Osteocyte (in vitro differentiated cells): ENCODE data around the gene SMARCAD1. TPM values are rescaled to one million over a fixed set of nuclear protein-coding genes. Genes with fewer than 3 reads are reported as not detected.

ENCODE experiments used
- DNase-seq: peaks from one replicate; pipeline ENCODE4 v3.0.0; 2021; ENCODE audit warnings: mixed read lengths; ENCODE audit not compliant: unreplicated experiment; ENCODE audit errors: extremely low spot score
- H3K27ac Mint-ChIP-seq: one replicate; pipeline ENCODE4 v1.8.0; 2021; ENCODE audit warnings: mild to moderate bottlenecking, mixed read lengths; ENCODE audit not compliant: unreplicated experiment
- H3K27me3 Mint-ChIP-seq: one replicate; pipeline ENCODE4 v1.8.0; 2021; ENCODE audit warnings: mixed read lengths; ENCODE audit not compliant: unreplicated experiment
- H3K36me3 Mint-ChIP-seq: one replicate; pipeline ENCODE4 v1.8.0; 2021; ENCODE audit warnings: mixed read lengths; ENCODE audit not compliant: unreplicated experiment
- H3K4me1 Mint-ChIP-seq: one replicate; pipeline ENCODE4 v1.8.0; 2021; ENCODE audit warnings: mixed read lengths; ENCODE audit not compliant: unreplicated experiment
- H3K4me3 Mint-ChIP-seq: one replicate; pipeline ENCODE4 v1.8.0; 2021; ENCODE audit warnings: mild to moderate bottlenecking, moderate library complexity, mixed read lengths; ENCODE audit not compliant: unreplicated experiment
- H3K9me3 Mint-ChIP-seq: one replicate; pipeline ENCODE4 v1.8.0; 2021; ENCODE audit warnings: mixed read lengths; ENCODE audit not compliant: unreplicated experiment
- total RNA-seq: library from RNA; stranded (reverse); gene quantifications from 2 replicates; pipeline ENCODE4 v1.2.1, GENCODE V29; 2021
- TF ChIP-seq, protein P1 (sequence below): fragments of 200-600 bp; sonication (generic); IDR thresholded peaks from 2 replicates; pipeline ENCODE4 v1.5.0; 2021; ENCODE audit warnings: antibody characterized with exemption, mild to moderate bottlenecking, moderate library complexity

SMARCAD1 gene
- total RNA-seq, 1 donor from 2014 or later: 33.9 TPM

DNA sequence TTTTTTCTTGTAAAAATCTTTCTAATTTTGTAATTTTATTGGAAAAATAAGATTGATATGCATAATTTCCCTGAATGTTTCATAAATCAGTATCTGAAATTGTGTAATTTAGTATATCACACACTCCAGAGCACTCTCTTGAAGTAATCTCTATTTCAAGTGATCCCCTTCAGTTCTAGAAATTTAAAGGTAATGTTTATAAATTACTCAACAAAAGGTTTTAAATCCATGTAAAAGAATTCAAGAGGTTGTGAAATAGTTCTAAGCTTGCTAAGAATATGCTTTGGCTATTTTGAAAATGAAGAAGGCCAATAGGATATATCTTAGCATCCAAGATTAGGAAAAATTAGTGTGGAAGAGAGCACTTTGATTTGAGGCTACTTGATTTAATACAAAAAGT lies 28.2 kb downstream of the SMARCAD1 start:
- H3K27me3 Mint-ChIP-seq: no peaks in the 10 kb centered on the region
- no peak for DNase-seq
- H3K36me3 Mint-ChIP-seq: peaks cover 41% of the 10 kb centered on the region
- no peak overlapping the region for H3K4me3 Mint-ChIP-seq
- no peaks in the 10 kb centered on the region for H3K9me3 Mint-ChIP-seq
- TF ChIP-seq, protein P1, sequence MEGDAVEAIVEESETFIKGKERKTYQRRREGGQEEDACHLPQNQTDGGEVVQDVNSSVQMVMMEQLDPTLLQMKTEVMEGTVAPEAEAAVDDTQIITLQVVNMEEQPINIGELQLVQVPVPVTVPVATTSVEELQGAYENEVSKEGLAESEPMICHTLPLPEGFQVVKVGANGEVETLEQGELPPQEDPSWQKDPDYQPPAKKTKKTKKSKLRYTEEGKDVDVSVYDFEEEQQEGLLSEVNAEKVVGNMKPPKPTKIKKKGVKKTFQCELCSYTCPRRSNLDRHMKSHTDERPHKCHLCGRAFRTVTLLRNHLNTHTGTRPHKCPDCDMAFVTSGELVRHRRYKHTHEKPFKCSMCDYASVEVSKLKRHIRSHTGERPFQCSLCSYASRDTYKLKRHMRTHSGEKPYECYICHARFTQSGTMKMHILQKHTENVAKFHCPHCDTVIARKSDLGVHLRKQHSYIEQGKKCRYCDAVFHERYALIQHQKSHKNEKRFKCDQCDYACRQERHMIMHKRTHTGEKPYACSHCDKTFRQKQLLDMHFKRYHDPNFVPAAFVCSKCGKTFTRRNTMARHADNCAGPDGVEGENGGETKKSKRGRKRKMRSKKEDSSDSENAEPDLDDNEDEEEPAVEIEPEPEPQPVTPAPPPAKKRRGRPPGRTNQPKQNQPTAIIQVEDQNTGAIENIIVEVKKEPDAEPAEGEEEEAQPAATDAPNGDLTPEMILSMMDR: no peak
- peaks cover 8% of the 10 kb centered on the region for H3K4me1 Mint-ChIP-seq
- no peak overlapping the region for H3K27ac Mint-ChIP-seq

- no peak for DNase-seq
- Mint-ChIP-seq H3K27me3 (no peaks in the 10 kb centered on the region), H3K4me1 (peaks cover 5% of the 10 kb centered on the region), H3K4me3 (no peak overlapping the region), H3K36me3 (peaks cover 41% of the 10 kb centered on the region), H3K9me3 (no peaks in the 10 kb centered on the region), H3K27ac (no peak overlapping the region)
- TF ChIP-seq, protein P1: no peak
These were observed 29.6 kb downstream of the SMARCAD1 start for GRCh38 chr4:94237271-94237670.

DNA sequence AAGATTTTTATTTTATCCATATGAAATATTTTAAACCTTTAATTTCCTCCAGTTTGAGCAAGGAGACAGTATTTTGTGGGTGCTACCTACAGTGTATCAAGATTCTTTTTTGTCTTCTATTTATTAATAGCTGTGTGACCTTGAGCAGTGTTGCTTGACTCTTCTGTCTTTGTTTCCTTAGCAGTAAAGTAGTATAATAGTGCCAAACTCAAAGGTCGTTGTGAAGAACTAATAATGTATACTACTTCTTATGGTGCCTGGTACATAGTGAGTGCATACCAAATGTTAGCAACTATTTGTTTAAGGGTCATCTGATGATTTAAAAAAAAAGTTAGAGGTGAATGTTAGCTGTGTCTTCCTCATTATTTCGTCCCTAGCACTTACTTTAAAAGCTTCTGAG lies 30.5 kb downstream of the SMARCAD1 start:
- H3K27me3 Mint-ChIP-seq: no peaks in the 10 kb centered on the region
- H3K36me3 Mint-ChIP-seq: peaks cover 44% of the 10 kb centered on the region
- peaks cover 3% of the 10 kb centered on the region for H3K4me1 Mint-ChIP-seq
- no peaks in the 10 kb centered on the region for H3K9me3 Mint-ChIP-seq
- no peak overlapping the region for H3K27ac Mint-ChIP-seq
- TF ChIP-seq, protein P1: no peak
- no peak for DNase-seq
- H3K4me3 Mint-ChIP-seq: no peak overlapping the region

DNA sequence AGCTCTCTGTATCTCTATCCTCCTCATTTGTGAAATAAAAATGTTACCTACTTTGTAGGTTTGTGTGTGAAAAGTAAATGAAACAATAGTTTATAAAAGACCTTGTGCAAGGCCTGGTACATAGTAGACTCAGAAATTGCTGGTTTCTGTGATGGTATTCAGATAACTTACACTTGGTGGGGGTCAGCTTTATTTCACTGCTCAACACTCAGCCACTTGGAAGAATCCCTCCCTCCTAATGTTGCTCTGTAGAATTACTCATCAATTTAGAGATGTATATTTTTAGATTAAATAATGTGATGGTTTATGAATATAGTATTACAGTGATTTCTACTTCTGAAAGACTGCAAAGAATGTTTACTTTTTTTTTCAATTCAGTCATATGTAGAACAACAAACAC lies 32.7 kb downstream of the SMARCAD1 start:
- Mint-ChIP-seq H3K27me3 (no peaks in the 10 kb centered on the region), H3K27ac (no peak overlapping the region), H3K4me3 (no peak overlapping the region), H3K9me3 (no peaks in the 10 kb centered on the region), H3K4me1 (peaks cover 1% of the 10 kb centered on the region), H3K36me3 (peaks cover 36% of the 10 kb centered on the region)
- no peak for DNase-seq
- TF ChIP-seq, protein P1: no peak

DNA sequence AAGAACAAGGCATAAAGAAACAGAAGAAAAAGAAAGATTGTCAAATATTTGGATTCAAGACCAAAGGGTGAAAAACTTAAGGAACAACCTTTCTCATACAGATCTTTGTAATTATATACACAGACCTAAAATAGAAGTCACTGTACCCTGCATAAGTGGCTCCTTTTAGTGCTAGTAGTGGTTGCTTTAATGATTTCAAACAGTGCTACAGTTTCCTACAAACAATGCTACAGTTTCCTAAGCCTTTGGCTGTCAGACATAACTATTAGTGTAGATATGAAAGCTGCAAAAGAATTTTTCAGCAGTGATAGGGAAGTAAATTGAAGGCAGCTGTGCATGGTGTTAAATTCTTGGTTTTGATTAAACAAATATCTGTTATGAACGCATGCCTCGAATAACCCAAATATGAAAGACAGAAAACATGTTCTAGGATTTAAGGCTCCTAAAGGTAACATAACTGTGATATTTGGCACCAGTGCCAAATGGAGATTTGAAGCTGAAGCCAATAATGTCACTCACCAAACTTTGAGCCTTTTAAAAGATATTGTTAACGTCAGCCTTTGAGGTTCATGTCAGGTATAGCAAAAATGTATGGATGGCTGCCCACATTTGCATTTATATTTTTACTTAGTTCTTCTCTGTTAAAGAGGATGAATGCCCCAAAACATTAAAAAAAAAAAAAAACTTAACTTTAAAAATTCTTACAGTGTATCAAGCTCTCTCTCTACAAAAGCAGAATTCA lies 36.6 kb downstream of the SMARCAD1 start:
- no peak for DNase-seq
- Mint-ChIP-seq H3K4me3 (no peak overlapping the region), H3K36me3 (peaks cover 42% of the 10 kb centered on the region), H3K4me1 (no peaks in the 10 kb centered on the region), H3K27me3 (no peaks in the 10 kb centered on the region), H3K9me3 (no peaks in the 10 kb centered on the region), H3K27ac (no peak overlapping the region)
- TF ChIP-seq, protein P1: no peak
